ENCODE measurements around the gene KRTAP10-4.

- TF ChIP-seq CTCF (IDR thresholded peaks at IDR 0.05): no peak
- no peak for TF ChIP-seq EP300 (IDR thresholded peaks at IDR 0.05)
- no peak for TF ChIP-seq POLR2A (IDR thresholded peaks at IDR 0.05)
These were observed 23.9 kb upstream of the KRTAP10-4 start for GRCh38 chr21:44549525-44550211.
